Type B pancreatic cell (in vitro differentiated cells): ENCODE measurements around the gene TRAPPC6A. TPM values are rescaled to one million over a fixed set of nuclear protein-coding genes. Genes with fewer than 3 reads are reported as not detected.

ENCODE experiments used
- DNase-seq: peaks from one replicate; pipeline ENCODE4 v3.0.0; 2021; ENCODE audit warnings: mixed read lengths; ENCODE audit not compliant: unreplicated experiment; ENCODE audit errors: extremely low spot score
- H3K27ac Mint-ChIP-seq: 2 replicates; pipeline ENCODE4 v1.8.0; 2021; ENCODE audit warnings: mild to moderate bottlenecking, mixed read lengths
- H3K27me3 Mint-ChIP-seq: 2 replicates; pipeline ENCODE4 v1.8.0; 2021; ENCODE audit warnings: mixed read lengths
- H3K36me3 Mint-ChIP-seq: 2 replicates; pipeline ENCODE4 v1.8.0; 2021; ENCODE audit warnings: mixed read lengths
- H3K4me1 Mint-ChIP-seq: one replicate; pipeline ENCODE4 v1.8.0; 2021; ENCODE audit warnings: mixed read lengths; ENCODE audit not compliant: unreplicated experiment
- H3K4me3 Mint-ChIP-seq: 2 replicates; pipeline ENCODE4 v1.8.0; 2021; ENCODE audit warnings: mild to moderate bottlenecking, mixed read lengths
- H3K9me3 Mint-ChIP-seq: 2 replicates; pipeline ENCODE4 v1.8.0; 2021; ENCODE audit warnings: mixed read lengths
- total RNA-seq: library from RNA; stranded (reverse); gene quantifications from 2 replicates; pipeline ENCODE4 v1.2.1, GENCODE V29; 2021; ENCODE audit warnings: low replicate concordance
- TF ChIP-seq, protein P1 (sequence below): fragments of 200-600 bp; sonication (generic); conservative IDR thresholded peaks from 2 replicates; pipeline ENCODE4 v1.5.0; 2021; ENCODE audit warnings: antibody characterized with exemption, mild to moderate bottlenecking

Gene TRAPPC6A
- total RNA-seq, 1 donor from 2014 or later: 36.7 TPM

DNA sequence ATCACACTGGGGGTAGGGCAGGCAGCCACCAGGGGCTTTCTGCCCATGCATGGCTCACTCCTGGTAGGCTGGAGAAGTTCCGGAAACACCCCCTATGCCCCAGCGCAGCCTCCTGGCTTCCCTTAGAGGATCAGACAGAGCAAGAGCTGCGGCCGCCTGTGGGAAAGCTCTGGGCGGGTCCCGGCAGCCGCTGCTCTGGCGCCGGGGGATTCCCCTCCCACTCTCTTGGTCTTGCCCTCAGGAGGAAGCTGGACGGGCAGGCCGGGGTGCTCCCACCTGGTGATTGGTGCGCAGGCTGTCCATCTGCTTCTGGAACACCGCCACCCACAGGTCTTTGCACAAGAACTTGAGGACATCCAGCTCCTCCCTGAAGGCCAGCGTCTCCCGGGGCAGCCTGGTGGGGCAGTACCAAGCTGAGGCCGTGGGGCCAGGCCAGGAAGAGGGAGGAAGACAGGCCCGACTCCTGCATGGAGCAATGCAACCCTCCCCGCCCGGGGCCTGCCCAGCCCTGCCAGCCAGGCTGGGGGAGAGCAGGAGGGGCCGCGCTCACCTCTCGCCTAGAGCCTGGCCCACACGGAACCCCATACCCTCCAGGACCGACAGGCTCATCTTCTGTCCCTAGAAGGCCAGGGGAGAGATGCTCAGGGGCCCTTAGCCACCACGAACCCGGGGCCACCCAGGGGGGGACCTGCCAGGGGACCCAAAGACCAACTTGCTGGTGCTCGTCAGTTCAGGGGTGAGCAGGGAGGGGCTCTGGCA is 13.3 kb downstream of the TRAPPC6A start:
- Mint-ChIP-seq H3K27ac (no peak overlapping the region), H3K27me3 (peaks cover 4% of the 10 kb centered on the region), H3K4me1 (peaks cover 4% of the 10 kb centered on the region), H3K4me3 (no peak overlapping the region), H3K36me3 (no peaks in the 10 kb centered on the region), H3K9me3 (no peaks in the 10 kb centered on the region)
- TF ChIP-seq, protein P1, sequence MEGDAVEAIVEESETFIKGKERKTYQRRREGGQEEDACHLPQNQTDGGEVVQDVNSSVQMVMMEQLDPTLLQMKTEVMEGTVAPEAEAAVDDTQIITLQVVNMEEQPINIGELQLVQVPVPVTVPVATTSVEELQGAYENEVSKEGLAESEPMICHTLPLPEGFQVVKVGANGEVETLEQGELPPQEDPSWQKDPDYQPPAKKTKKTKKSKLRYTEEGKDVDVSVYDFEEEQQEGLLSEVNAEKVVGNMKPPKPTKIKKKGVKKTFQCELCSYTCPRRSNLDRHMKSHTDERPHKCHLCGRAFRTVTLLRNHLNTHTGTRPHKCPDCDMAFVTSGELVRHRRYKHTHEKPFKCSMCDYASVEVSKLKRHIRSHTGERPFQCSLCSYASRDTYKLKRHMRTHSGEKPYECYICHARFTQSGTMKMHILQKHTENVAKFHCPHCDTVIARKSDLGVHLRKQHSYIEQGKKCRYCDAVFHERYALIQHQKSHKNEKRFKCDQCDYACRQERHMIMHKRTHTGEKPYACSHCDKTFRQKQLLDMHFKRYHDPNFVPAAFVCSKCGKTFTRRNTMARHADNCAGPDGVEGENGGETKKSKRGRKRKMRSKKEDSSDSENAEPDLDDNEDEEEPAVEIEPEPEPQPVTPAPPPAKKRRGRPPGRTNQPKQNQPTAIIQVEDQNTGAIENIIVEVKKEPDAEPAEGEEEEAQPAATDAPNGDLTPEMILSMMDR: no peak
- DNase-seq: no peak

DNA sequence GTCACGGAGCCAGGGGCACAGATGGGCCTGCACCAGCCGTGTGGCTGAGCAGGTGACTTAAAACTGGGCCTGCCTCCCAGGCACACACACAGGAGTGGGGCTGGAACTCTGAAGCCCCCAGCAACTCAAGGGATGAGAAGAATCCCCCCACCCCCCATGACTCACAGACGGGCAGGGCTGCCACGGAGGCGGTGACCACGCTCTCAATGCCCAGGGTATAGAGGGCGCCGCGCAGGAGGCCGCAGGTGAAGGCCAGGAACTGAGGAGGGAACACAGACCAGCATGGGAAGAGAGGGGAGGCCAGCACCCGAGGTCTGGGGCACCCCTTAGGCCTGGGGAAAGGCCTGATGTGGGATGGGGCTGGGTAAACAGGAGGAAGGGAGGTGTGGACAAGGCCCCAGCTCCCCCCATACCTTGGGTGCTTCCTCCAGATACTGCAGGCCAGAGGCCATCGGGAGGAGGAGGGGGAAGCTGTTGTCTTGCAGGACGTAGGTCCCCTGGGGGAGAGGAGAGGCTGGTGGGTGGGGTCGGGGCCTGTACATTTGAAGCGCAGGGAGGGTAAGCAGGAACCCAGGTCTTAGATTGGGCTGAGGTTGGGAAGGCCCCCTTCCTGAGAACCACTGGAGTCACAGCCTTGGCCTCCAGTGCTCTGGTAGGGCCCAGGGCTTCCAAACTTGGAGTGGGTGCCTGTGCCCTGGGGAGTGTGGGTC is 14.1 kb downstream of the TRAPPC6A start:
- no peaks in the 10 kb centered on the region for H3K36me3 Mint-ChIP-seq
- H3K27me3 Mint-ChIP-seq: peaks cover 4% of the 10 kb centered on the region
- H3K9me3 Mint-ChIP-seq: no peaks in the 10 kb centered on the region
- H3K4me1 Mint-ChIP-seq: peaks cover 4% of the 10 kb centered on the region
- H3K27ac Mint-ChIP-seq: no peak overlapping the region
- TF ChIP-seq, protein P1: no peak
- H3K4me3 Mint-ChIP-seq: no peak overlapping the region
- no peak for DNase-seq

DNA sequence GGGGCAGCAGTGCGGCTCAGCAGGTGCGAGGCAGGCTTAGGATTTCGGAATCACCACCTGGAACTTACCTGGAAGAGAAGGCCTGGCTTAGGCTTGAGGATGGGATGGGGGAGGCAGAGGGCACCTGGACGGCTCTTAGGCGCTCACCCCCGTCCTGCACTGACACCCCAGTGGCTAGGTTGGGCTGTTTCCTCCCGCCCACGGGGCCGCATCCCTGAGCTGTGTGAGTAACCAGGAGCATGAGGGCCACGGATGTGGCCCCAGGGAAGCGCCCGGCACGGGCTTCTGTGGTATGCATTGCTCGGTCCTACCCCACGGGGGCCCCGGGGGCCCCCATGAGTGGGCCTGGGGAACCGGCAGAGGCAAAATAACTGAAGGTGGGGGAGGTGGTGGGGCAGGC is 14.9 kb downstream of the TRAPPC6A start:
- peaks cover 4% of the 10 kb centered on the region for H3K27me3 Mint-ChIP-seq
- no peak for DNase-seq
- TF ChIP-seq, protein P1: no peak
- no peak overlapping the region for H3K4me3 Mint-ChIP-seq
- no peaks in the 10 kb centered on the region for H3K9me3 Mint-ChIP-seq
- no peak overlapping the region for H3K27ac Mint-ChIP-seq
- no peaks in the 10 kb centered on the region for H3K36me3 Mint-ChIP-seq
- peaks cover 4% of the 10 kb centered on the region for H3K4me1 Mint-ChIP-seq

DNA sequence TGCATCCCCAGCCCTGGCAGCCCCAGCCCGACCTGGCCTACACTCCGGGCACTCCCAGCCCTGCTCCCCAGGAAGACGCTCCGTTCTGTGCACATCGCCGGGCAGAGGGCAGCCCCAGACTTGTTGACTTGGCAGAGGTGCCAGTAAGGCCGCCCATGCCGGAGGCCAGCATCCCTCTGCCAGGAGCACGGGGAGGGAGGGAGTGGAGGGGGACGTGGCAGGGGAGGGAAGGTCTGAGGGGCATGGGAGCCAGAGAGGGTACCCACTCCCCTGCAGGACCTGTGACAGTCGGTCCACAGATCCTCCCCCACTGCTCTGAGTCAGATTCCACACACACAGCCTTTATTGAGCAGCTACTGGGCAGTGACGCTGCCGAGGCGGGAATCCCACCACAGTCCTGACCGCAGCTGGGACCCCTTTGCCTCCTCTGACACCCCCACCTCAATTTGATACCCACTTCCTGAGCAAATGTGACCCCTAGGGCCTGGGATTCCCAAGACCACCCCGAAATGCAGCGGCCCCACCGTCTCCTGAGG is 15.4 kb downstream of the TRAPPC6A start:
- TF ChIP-seq, protein P1: no peak
- DNase-seq: no peak
- H3K4me3 Mint-ChIP-seq: no peak overlapping the region
- H3K4me1 Mint-ChIP-seq: peaks cover 7% of the 10 kb centered on the region
- no peaks in the 10 kb centered on the region for H3K36me3 Mint-ChIP-seq
- H3K27me3 Mint-ChIP-seq: peaks cover 4% of the 10 kb centered on the region
- no peak overlapping the region for H3K27ac Mint-ChIP-seq
- H3K9me3 Mint-ChIP-seq: no peaks in the 10 kb centered on the region

DNA sequence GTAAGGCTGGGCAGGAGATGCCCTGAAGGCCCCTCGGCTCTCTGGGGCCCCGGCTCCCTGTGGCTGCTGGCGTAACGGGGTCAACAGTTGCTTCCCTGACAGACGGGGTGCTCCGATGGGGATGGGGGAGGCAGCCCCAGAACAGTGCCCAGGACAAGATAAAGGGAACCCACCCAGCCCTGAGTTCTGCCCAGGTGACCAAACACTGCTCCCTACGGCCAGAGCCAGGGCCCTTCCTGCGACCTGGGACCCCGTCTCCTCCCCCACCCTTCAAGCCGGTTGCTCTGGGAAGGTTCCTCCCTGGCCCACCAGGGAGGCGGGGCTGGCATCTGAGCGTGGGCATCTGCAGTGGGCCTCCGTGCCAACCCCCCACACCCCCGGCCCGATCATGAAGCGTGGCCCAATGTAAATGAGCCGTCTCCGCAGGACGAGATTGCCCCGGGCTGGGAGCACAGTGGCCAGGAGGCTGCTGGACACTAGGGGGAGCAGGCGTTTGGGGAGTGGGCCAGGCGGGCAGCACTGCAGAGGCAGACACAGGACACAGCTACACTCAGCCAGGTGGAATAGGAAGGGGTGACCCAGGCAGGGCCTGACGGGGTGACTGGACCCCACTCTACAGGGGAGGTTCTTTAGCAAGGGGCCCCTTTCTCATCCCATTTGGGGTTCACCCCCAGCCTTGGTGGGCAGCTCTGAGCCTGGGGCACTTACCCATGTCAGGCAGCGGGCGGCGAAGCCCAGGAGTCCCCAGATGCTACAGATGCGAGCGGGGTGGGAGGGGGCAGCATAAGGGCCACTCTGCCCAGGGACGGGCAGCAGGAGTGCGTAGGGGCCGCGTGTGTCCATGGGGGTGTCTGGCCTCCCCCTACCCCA is 16.1 kb downstream of the TRAPPC6A start:
- peaks cover 8% of the 10 kb centered on the region for H3K27me3 Mint-ChIP-seq
- H3K4me1 Mint-ChIP-seq: peaks cover 8% of the 10 kb centered on the region
- no peaks in the 10 kb centered on the region for H3K36me3 Mint-ChIP-seq
- no peak for DNase-seq
- no peaks in the 10 kb centered on the region for H3K9me3 Mint-ChIP-seq
- no peak overlapping the region for H3K4me3 Mint-ChIP-seq
- TF ChIP-seq, protein P1: peak; percentile 80
- peak overlapping the region; percentile 9 for H3K27ac Mint-ChIP-seq
